Fibroblast of pulmonary artery (primary cell): ENCODE measurements around the gene ADSL.

ENCODE experiments used
- DNase-seq: peaks from one replicate; pipeline ENCODE4 v3.0.0-alpha.2; 2010; ENCODE audit warnings: low read depth
- H3K4me3 ChIP-seq: replicated peaks from 2 replicates; pipeline ENCODE4 v1.5.1; 2011; ENCODE audit warnings: low read depth, mild to moderate bottlenecking, control low read depth, low read length, moderate library complexity
- CTCF ChIP-seq: IDR thresholded peaks from 2 replicates; pipeline ENCODE4 v1.5.1; 2011; ENCODE audit warnings: mild to moderate bottlenecking, control low read depth, low read length, inconsistent platforms; ENCODE audit errors: missing control alignments

ADSL gene

DNA sequence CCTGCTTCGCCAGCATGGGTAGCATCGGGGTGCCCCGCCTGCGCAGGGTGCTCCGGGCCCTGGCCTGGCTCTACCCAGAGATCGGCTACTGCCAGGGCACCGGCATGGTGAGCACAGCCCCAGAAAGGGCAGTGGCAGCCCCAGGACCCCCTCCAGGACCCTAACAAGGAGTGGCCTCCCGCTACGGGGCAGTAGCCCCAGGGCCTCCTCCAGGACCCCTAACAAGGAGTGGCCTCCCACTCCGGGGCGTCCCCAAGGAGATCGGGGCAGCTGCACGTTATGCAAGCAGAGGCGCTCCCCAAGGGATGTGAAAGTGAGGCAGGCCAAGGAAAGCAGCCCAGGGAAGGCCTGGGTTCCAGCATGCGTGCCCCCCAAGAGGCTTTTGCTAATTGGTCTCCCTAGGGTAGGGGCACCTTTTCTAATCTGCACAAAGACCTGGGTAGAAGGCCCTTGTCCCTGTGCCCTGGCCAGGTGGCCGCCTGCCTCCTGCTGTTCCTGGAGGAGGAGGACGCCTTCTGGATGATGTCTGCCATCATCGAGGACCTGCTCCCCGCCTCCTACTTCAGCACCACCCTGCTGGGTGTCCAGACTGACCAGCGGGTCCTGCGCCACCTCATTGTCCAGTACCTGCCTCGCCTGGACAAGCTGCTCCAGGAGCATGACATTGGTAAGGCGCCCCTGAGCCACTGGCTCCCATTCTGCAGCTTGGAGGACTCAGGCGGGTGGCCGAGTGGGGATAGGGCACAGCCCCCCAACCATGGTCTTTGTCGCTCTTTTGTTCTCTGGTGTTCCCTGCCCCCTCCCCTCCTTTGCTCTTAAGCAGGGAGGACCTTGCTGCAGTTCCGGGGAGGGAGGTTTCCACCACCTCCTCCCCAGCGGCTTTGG is 59.1 kb downstream of the ADSL start:
- no peak overlapping the region for H3K4me3 ChIP-seq
- TF ChIP-seq CTCF = no peak
- no peak for DNase-seq

DNA sequence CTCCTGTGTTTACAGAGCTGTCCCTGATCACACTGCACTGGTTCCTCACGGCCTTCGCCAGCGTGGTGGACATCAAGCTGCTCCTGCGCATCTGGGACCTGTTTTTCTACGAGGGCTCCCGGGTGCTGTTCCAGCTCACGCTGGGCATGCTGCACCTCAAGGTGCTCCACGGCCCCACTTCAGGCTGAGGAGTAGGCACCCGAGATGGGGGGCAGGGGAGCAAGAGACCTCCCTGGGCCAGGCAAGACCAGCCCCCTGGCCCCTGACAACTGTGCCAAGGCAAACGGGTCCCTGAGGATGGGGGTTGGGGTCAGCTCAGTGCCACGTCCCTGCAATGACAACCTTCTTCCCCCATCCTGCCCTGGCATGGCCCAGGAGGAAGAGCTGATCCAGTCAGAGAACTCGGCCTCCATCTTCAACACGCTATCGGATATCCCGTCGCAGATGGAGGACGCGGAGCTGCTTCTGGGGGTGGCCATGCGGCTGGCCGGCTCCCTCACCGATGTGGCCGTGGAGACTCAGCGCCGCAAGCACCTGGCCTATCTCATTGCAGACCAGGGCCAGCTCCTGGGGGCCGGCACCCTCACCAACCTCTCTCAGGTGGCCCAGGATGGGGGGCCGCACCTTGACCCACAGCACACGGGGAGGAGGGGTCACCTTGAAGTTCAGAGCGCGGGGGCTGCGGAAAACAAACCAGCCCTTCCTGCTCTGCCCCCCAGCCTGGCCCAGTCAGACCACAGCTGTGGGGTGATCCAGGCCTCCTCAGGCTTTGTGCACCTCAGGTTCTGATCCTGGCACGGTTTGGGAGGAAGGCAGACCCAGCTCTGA is 60.0 kb downstream of the ADSL start:
- H3K4me3 ChIP-seq = no peak overlapping the region

GRCh38 chr22:40407021-40407761 is 60.9 kb downstream of the ADSL start:
- no peak overlapping the region for H3K4me3 ChIP-seq
- TF ChIP-seq CTCF = no peak
- no peak for DNase-seq

More for the DNA sequence above, 60.0 kb downstream of the ADSL start:
- no peak for TF ChIP-seq CTCF
- DNase-seq = no peak

- DNase-seq = no peak
- no peak for TF ChIP-seq CTCF
Observed at GRCh38 chr22:40407831-40408717, 61.8 kb downstream of the ADSL start.

DNA sequence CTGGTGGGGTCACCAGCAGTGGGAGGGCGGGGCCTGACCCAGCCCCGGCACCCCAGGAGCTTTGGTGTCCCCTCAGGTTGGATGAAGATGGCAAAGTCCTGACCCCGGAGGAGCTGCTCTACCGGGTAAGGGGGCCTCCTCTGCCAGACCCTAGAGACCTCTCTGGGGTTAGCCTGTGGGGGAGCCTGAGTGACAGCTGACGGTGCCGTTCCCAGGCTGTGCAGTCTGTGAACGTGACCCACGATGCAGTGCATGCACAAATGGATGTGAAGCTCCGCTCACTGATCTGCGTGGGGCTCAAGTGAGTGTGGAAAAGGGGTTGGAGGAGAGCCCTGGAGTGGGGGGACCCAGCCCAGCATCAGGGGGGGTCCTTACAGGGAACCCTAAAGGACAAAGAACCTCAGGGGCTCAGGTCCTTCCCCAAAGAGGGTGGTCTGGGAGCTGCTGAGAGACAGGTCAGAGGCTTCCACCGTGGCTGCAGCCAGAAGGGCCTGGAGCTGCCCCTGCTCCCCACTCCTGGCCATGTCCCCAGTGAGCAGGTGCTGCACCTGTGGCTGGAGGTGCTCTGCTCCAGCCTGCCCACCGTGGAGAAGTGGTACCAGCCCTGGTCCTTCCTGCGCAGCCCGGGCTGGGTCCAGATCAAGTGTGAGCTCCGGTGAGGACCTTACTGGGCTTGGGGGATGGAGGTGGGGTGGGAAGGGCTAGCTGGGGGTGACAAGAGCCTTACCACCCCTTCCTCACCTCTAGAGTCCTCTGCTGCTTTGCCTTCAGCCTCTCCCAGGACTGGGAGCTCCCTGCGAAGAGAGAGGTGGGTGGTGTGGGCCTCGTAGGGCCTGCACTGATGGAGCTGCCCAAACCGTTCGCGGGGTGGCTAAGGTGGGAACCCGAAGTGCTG is 62.7 kb downstream of the ADSL start:
- no peak overlapping the region for H3K4me3 ChIP-seq
- TF ChIP-seq CTCF = no peak
- no peak for DNase-seq

More at GRCh38 chr22:40407831-40408717, 61.8 kb downstream of the ADSL start:
- H3K4me3 ChIP-seq = no peak overlapping the region
